HCT116 (cell line): ENCODE results near the gene MISP3. TPM values are rescaled to one million over a fixed set of nuclear protein-coding genes. Genes with fewer than 3 reads are reported as not detected.

Experiments used
- ATAC-seq: fragments of 200-7000 bp; cut with Tn5 transposase; 2 replicates; pipeline ENCODE4 v1.9.1; 2020; ENCODE audit warnings: mild to moderate bottlenecking, moderate library complexity
- BruUV-seq: library from RNA; stranded (reverse); fragments of 400-500 nt; replicated peaks from 2 replicates; lab custom pipeline; 2021; lab: Mats Ljungman, UMichigan
- CTCF ChIA-PET: fragments of 300-600 bp; sonication (Branson Sonifier 250); formaldehyde crosslinking; loops from one replicate; lab custom pipeline; 2021; ENCODE audit warnings: antibody characterized with exemption; lab: Charles Lee
- POLR2A ChIA-PET: fragments of 300-600, 350-600 bp; sonication (Branson Sonifier 250); formaldehyde crosslinking; loops from one replicate; lab custom pipeline; 2021; ENCODE audit warnings: antibody characterized with exemption; lab: Charles Lee
- RAD21 ChIA-PET, 2 experiments: fragments of 300-600 bp; sonication (Branson Sonifier 250); formaldehyde crosslinking; loops; one replicate each; lab custom pipeline; 2023; ENCODE audit warnings: low total read pairs in 2 of 2; ENCODE audit not compliant: uncharacterized antibody in 2 of 2, unreplicated experiment in 2 of 2, low non-redundant PET in 1 of 2; lab: Charles Lee
- DNase-seq: peaks from one replicate; pipeline ENCODE4 v3.0.0-alpha.2; 2010; ENCODE audit warnings: low read depth, low spot score
- H2AFZ ChIP-seq: fragments of 200-600 bp; shearing (Covaris generic), sonication (generic); 2 replicates; pipeline ENCODE4 v1.6.1; 2017; ENCODE audit warnings: low read depth, mixed run types, mixed read lengths, antibody characterized with exemption, low read length; ENCODE audit not compliant: poor library complexity, severe bottlenecking
- H3K27ac ChIP-seq: 2 replicates; pipeline ENCODE4 v1.5.1; 2012; ENCODE audit warnings: low read depth, low read length
- H3K27me3 ChIP-seq: fragments of 200-600 bp; sonication (generic); 2 replicates; pipeline ENCODE4 v1.6.1; 2016; ENCODE audit warnings: mixed run types, low read length, mixed read lengths; ENCODE audit not compliant: insufficient read depth
- H3K36me3 ChIP-seq, 2 experiments: fragments of 200-500 bp in 1 of 2; fragments of 200-600 bp in 1 of 2; sonication (Bioruptor generic) in 1 of 2; sonication (generic) in 1 of 2; 2 replicates each; pipeline versions ENCODE4 v1.5.1 to v1.6.1; 2014 to 2016; ENCODE audit warnings: low read length in 2 of 2, inconsistent platforms in 1 of 2, mixed read lengths in 1 of 2, mixed run types in 1 of 2; ENCODE audit not compliant: insufficient read depth in 2 of 2, control insufficient read depth in 1 of 2
- H3K4me1 ChIP-seq, 2 experiments: fragments of 200-600 bp in 1 of 2; sonication (generic) in 1 of 2; 2 replicates each; pipeline versions ENCODE4 v1.5.1 to v1.6.1; 2012 to 2017; ENCODE audit warnings: low read length in 2 of 2, inconsistent platforms in 1 of 2, mild to moderate bottlenecking in 1 of 2, mixed read lengths in 1 of 2, mixed run types in 1 of 2, moderate library complexity in 1 of 2; ENCODE audit not compliant: insufficient read depth in 2 of 2, control insufficient read depth in 1 of 2
- H3K4me2 ChIP-seq: fragments of 200-600 bp; sonication (generic); 2 replicates; pipeline ENCODE4 v1.6.1; 2017; ENCODE audit warnings: mixed run types, low read length, mixed read lengths
- H3K4me3 ChIP-seq, 2 experiments: fragments of 200-600 bp in 1 of 2; sonication (generic) in 1 of 2; replicated peaks in 1 of 2; 2 replicates each; pipeline ENCODE4 v1.5.1; 2011 to 2016; ENCODE audit warnings: low read length in 2 of 2, control low read depth in 1 of 2, low read depth in 1 of 2, mild to moderate bottlenecking in 1 of 2, mixed read lengths in 1 of 2, mixed run types in 1 of 2
- H3K79me2 ChIP-seq: fragments of 200-600 bp; sonication (generic); 2 replicates; pipeline ENCODE4 v1.6.1; 2017; ENCODE audit warnings: mild to moderate bottlenecking, mixed run types, low read length, moderate library complexity, mixed read lengths; ENCODE audit not compliant: insufficient read depth
- H3K9ac ChIP-seq: fragments of 200-600 bp; sonication (generic); 2 replicates; pipeline ENCODE4 v1.6.1; 2016; ENCODE audit warnings: low read length, mixed read lengths
- H3K9me2 ChIP-seq: fragments of 200-600 bp; sonication (generic), shearing (Covaris generic); 2 replicates; pipeline ENCODE4 v1.6.1; 2017; ENCODE audit warnings: mixed run types, mild to moderate bottlenecking, moderate library complexity; ENCODE audit not compliant: insufficient read depth
- H3K9me3 ChIP-seq, 2 experiments: fragments of 200-500 bp in 1 of 2; fragments of 200-600 bp in 1 of 2; sonication (Bioruptor generic) in 1 of 2; sonication (generic) in 1 of 2; 2 replicates each; pipeline ENCODE4 v1.6.1; 2014 to 2017; ENCODE audit warnings: low read length in 2 of 2, mixed read lengths in 2 of 2, inconsistent platforms in 1 of 2, low read depth in 1 of 2, mild to moderate bottlenecking in 1 of 2, mixed run types in 1 of 2, moderate library complexity in 1 of 2; ENCODE audit not compliant: control insufficient read depth in 1 of 2, insufficient read depth in 1 of 2
- H4K20me1 ChIP-seq: fragments of 200-600 bp; sonication (generic), shearing (Covaris generic); 2 replicates; pipeline ENCODE4 v1.6.1; 2017; ENCODE audit warnings: mixed run types, mild to moderate bottlenecking, moderate library complexity; ENCODE audit not compliant: insufficient read depth
- ATF3 ChIP-seq: IDR thresholded peaks from 2 replicates; pipeline ENCODE4 v1.6.1; 2012
- CEBPB ChIP-seq: IDR thresholded peaks from 2 replicates; pipeline ENCODE4 v1.6.1; 2012; ENCODE audit warnings: low read depth
- ELF1 ChIP-seq: IDR thresholded peaks from 2 replicates; pipeline ENCODE4 v1.6.1; 2012; ENCODE audit warnings: low read depth, borderline replicate concordance
- EZH2phosphoT487 ChIP-seq: fragments of 200-600 bp; IDR thresholded peaks from 2 replicates; pipeline ENCODE4 v1.6.1; 2018; ENCODE audit warnings: antibody characterized with exemption, borderline replicate concordance
- JUND ChIP-seq: IDR thresholded peaks from 2 replicates; pipeline ENCODE4 v1.6.1; 2012
- MAX ChIP-seq: IDR thresholded peaks from 2 replicates; pipeline ENCODE4 v1.6.1; 2012
- POLR2A ChIP-seq: IDR thresholded peaks from 2 replicates; pipeline ENCODE4 v1.7.0; 2011; ENCODE audit warnings: borderline replicate concordance; ENCODE audit not compliant: insufficient read depth, insufficient read length; ENCODE audit errors: extremely low read depth
- RAD21 ChIP-seq: IDR thresholded peaks from 2 replicates; pipeline ENCODE4 v1.6.1; 2012; ENCODE audit warnings: low read depth, mild to moderate bottlenecking
- REST ChIP-seq: IDR thresholded peaks from 2 replicates; pipeline ENCODE4 v1.6.1; 2012; ENCODE audit warnings: low read depth
- SP1 ChIP-seq: IDR thresholded peaks from 2 replicates; pipeline ENCODE4 v1.6.1; 2012; ENCODE audit warnings: low read depth
- YY1 ChIP-seq: IDR thresholded peaks from 2 replicates; pipeline ENCODE4 v1.6.1; 2011; ENCODE audit warnings: low read length, low read depth, moderate library complexity, mild to moderate bottlenecking; ENCODE audit not compliant: insufficient replicate concordance; ENCODE audit errors: extremely low read depth
- ZNF274 ChIP-seq: fragments of 200-500 bp; sonication (Bioruptor generic); IDR thresholded peaks from 2 replicates; pipeline ENCODE4 v1.6.1; 2014; ENCODE audit warnings: mild to moderate bottlenecking, low read depth, low read length, inconsistent platforms
- intact Hi-C: fragments of 100-400 bp; cut with micrococcal nuclease; formaldehyde crosslinking; loops from 2 replicates; pipeline ENCODE4 v1.10.0; 2022
- total RNA-seq: library from RNA; stranded (reverse); gene quantifications from one replicate; pipeline ENCODE4 v1.2.1, GENCODE V29; 2021; ENCODE audit not compliant: unreplicated experiment

The MISP3 gene
- total RNA-seq, 1 experiment from 2014 or later = 5.2 TPM

GRCh38 chr19:14035706-14036105 lies 36.9 kb upstream of the MISP3 start:
- POLR2A ChIA-PET = no interaction called here
- TF ChIP-seq ZNF274 = no peak
- TF ChIP-seq SP1 = no peak
- TF ChIP-seq JUND = no peak
- no peak for TF ChIP-seq ELF1
- TF ChIP-seq REST = no peak
- no peak for TF ChIP-seq CEBPB
- no peak for TF ChIP-seq ATF3
- no peak for TF ChIP-seq RAD21
- TF ChIP-seq EZH2phosphoT487 = no peak
- TF ChIP-seq POLR2A = no peak
- no peak for TF ChIP-seq MAX
- TF ChIP-seq YY1 = no peak
- TF ChIP-seq, all 23 proteins: peak for 0
- intact Hi-C loops = no loop called here
- H3K9ac ChIP-seq = no peak overlapping the region
- no peak overlapping the region for H3K27ac ChIP-seq
- BruUV-seq = no TSS peak
- H3K4me3 ChIP-seq = no peak overlapping the region
- H3K9me2 ChIP-seq = no peaks in the 10 kb centered on the region
- no peaks in the 10 kb centered on the region for H3K79me2 ChIP-seq
- no peaks in the 10 kb centered on the region for H3K9me3 ChIP-seq
- DNase-seq = no peak
- RAD21 ChIA-PET = no interaction called here
- no peaks in the 10 kb centered on the region for H3K36me3 ChIP-seq
- CTCF ChIA-PET = interaction anchor here (1.1 to 1.7 kb wide), 2 partner anchors 12 to 37 kb away, joined by 3 to 5 read pairs; partner anchors contain the start of gene MISP3
- no peak for ATAC-seq
- H2AFZ ChIP-seq = no peak overlapping the region
- H3K4me1 ChIP-seq = peaks cover 3 to 15% of the 10 kb centered on the region in 2 experiments
- no peak overlapping the region for H3K4me2 ChIP-seq
- no peaks in the 10 kb centered on the region for H3K27me3 ChIP-seq
- H4K20me1 ChIP-seq = no peaks in the 10 kb centered on the region
